PC-3 (cell line): Measurements from ENCODE around the gene OR2M3. TPM values are rescaled to one million over a fixed set of nuclear protein-coding genes. Genes with fewer than 3 reads are reported as not detected.
A peak's percentile ranks its signal among the peaks of the same experiment; 100 is the strongest.

ENCODE experiments used
- ATAC-seq: fragments of 200-7000 bp; cut with Tn5 transposase; 2 replicates; pipeline ENCODE4 v1.9.1; 2020; ENCODE audit warnings: mild to moderate bottlenecking, moderate library complexity
- BruUV-seq: library from RNA; stranded (reverse); fragments of 400-500 nt; replicated peaks from 2 replicates; lab custom pipeline; 2021; lab: Mats Ljungman, UMichigan
- CTCF ChIA-PET: fragments of 300-600 bp; sonication (Branson Sonifier 250); formaldehyde crosslinking; loops from one replicate; lab custom pipeline; 2022; ENCODE audit warnings: antibody characterized with exemption; lab: Charles Lee
- POLR2A ChIA-PET: fragments of 300-600 bp; sonication (Branson Sonifier 250); formaldehyde crosslinking; loops from one replicate; lab custom pipeline; 2022; ENCODE audit warnings: antibody characterized with exemption; ENCODE audit not compliant: unreplicated experiment; lab: Charles Lee
- DNase-seq: peaks from one replicate; pipeline ENCODE4 v3.0.0-alpha.2; 2015
- H2AFZ ChIP-seq: fragments of 300-600 bp; sonication (generic); 2 replicates; pipeline ENCODE4 v1.6.0; 2016; ENCODE audit warnings: antibody characterized with exemption, low read length
- H3F3A ChIP-seq: fragments of 300-600 bp; sonication (generic); one replicate; pipeline ENCODE4 v1.6.0; 2017; ENCODE audit warnings: antibody characterized with exemption, low read length, control low read depth, mild to moderate bottlenecking; ENCODE audit not compliant: unreplicated experiment
- H3K27ac ChIP-seq: fragments of 300-600 bp; sonication (generic); 2 replicates; pipeline ENCODE4 v1.5.1; 2016; ENCODE audit warnings: mild to moderate bottlenecking, low read length
- H3K27me3 ChIP-seq: fragments of 300-600 bp; sonication (generic); 2 replicates; pipeline ENCODE4 v1.6.1; 2016; ENCODE audit warnings: low read length, mixed read lengths
- H3K36me3 ChIP-seq: fragments of 300-600 bp; sonication (generic); 2 replicates; pipeline ENCODE4 v1.6.1; 2016; ENCODE audit warnings: low read depth, mixed run types, low read length, mixed read lengths
- H3K4me1 ChIP-seq: fragments of 300-600 bp; sonication (generic); 2 replicates; pipeline ENCODE4 v1.5.1; 2016; ENCODE audit warnings: low read length; ENCODE audit not compliant: insufficient read depth
- H3K4me2 ChIP-seq: fragments of 300-600 bp; sonication (generic); 2 replicates; pipeline ENCODE4 v1.6.0; 2016; ENCODE audit warnings: low read length
- H3K4me3 ChIP-seq: fragments of 300-600 bp; sonication (generic); 2 replicates; pipeline ENCODE4 v1.5.1; 2016; ENCODE audit warnings: mild to moderate bottlenecking, low read length, mixed read lengths
- H3K79me2 ChIP-seq: fragments of 300-600 bp; sonication (generic); 2 replicates; pipeline ENCODE4 v1.6.1; 2017; ENCODE audit warnings: low read length, mixed read lengths
- H3K9ac ChIP-seq: fragments of 300-600 bp; sonication (generic); 2 replicates; pipeline ENCODE4 v1.6.0; 2016; ENCODE audit warnings: mild to moderate bottlenecking, low read length
- H3K9me2 ChIP-seq: fragments of 300-600 bp; sonication (generic); replicated peaks from 2 replicates; pipeline ENCODE4 v1.6.1; 2016; ENCODE audit warnings: mixed run types, low read length, mixed read lengths
- H3K9me3 ChIP-seq: fragments of 300-600 bp; sonication (generic); 2 replicates; pipeline ENCODE4 v1.6.1; 2016; ENCODE audit warnings: low read length, mixed read lengths
- H4K20me1 ChIP-seq: fragments of 300-600 bp; sonication (generic); 2 replicates; pipeline ENCODE4 v1.6.1; 2016; ENCODE audit warnings: low read length, mixed read lengths
- EZH2 ChIP-seq: fragments of 300-600 bp; sonication (generic); IDR thresholded peaks from one replicate; pipeline ENCODE4 v1.6.1; 2017; ENCODE audit warnings: antibody characterized with exemption, mild to moderate bottlenecking, low read length; ENCODE audit not compliant: unreplicated experiment
- EZH2phosphoT487 ChIP-seq: fragments of 300-600 bp; sonication (generic); IDR thresholded peaks from 2 replicates; pipeline ENCODE4 v1.6.1; 2018; ENCODE audit warnings: mild to moderate bottlenecking, antibody characterized with exemption, low read length, borderline replicate concordance
- intact Hi-C: fragments of 100-400 bp; cut with micrococcal nuclease; formaldehyde crosslinking; loops from 2 replicates; pipeline ENCODE4 v1.9.0; 2023
- total RNA-seq: library from RNA; depleted of rRNA; stranded (reverse); fragments of >200 nt; gene quantifications from 2 replicates; pipeline ENCODE4 v1.2.3, GENCODE V29; 2014
- TF ChIP-seq, protein P1 (sequence below): fragments of 300-600 bp; sonication (generic); conservative IDR thresholded peaks from 2 replicates; pipeline ENCODE4 v1.5.1; 2017; ENCODE audit warnings: antibody characterized with exemption, low read depth, mild to moderate bottlenecking, low read length

Gene OR2M3
- total RNA-seq, 1 experiment from 2014 or later, result not detected

DNA sequence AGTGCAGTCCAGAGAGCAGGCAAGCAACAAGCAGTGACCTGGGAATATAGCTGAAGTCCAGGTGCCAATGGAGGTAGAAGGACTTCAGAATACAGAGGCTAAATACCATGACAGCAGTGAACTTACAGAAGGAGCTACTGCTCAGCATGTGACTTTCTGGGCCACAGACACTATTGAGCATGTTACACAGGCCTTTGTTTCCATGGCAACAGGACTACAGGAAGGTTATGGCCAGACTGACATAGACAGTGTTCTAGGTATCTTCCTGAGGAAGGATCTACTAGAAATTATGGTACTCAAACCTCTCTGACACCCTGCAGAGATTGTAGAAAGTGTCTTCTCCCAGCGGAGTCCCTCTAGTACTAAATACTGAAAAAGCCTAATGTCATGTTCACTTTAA lies 41.1 kb upstream of the OR2M3 start:
- H3K9ac ChIP-seq, result no peak overlapping the region
- BruUV-seq, result no TSS peak
- H3K9me3 ChIP-seq, result no peaks in the 10 kb centered on the region
- H3K4me1 ChIP-seq, result peaks cover 9% of the 10 kb centered on the region
- no peak for DNase-seq
- no peak for ATAC-seq
- intact Hi-C loops, result loop anchor here (10.0 kb wide), 1 partner anchor 49 kb away; no protein-coding TSS in a partner anchor
- ChIA-PET CTCF (no interaction called here), POLR2A (interaction anchor here (0.6 kb wide), 1 partner anchor 269 kb away, joined by 6 read pairs; no protein-coding TSS in a partner anchor)
- no peak overlapping the region for H2AFZ ChIP-seq
- H3K27me3 ChIP-seq, result no peaks in the 10 kb centered on the region
- no peak overlapping the region for H3K4me3 ChIP-seq
- no peaks in the 10 kb centered on the region for H3F3A ChIP-seq
- H3K27ac ChIP-seq, result no peak overlapping the region
- H4K20me1 ChIP-seq, result no peaks in the 10 kb centered on the region
- no peaks in the 10 kb centered on the region for H3K9me2 ChIP-seq
- no peaks in the 10 kb centered on the region for H3K79me2 ChIP-seq
- no peaks in the 10 kb centered on the region for H3K36me3 ChIP-seq
- H3K4me2 ChIP-seq, result no peak overlapping the region
- TF ChIP-seq EZH2phosphoT487, result no peak
- TF ChIP-seq, protein P1, sequence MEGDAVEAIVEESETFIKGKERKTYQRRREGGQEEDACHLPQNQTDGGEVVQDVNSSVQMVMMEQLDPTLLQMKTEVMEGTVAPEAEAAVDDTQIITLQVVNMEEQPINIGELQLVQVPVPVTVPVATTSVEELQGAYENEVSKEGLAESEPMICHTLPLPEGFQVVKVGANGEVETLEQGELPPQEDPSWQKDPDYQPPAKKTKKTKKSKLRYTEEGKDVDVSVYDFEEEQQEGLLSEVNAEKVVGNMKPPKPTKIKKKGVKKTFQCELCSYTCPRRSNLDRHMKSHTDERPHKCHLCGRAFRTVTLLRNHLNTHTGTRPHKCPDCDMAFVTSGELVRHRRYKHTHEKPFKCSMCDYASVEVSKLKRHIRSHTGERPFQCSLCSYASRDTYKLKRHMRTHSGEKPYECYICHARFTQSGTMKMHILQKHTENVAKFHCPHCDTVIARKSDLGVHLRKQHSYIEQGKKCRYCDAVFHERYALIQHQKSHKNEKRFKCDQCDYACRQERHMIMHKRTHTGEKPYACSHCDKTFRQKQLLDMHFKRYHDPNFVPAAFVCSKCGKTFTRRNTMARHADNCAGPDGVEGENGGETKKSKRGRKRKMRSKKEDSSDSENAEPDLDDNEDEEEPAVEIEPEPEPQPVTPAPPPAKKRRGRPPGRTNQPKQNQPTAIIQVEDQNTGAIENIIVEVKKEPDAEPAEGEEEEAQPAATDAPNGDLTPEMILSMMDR, result no peak
- TF ChIP-seq EZH2, result no peak

DNA sequence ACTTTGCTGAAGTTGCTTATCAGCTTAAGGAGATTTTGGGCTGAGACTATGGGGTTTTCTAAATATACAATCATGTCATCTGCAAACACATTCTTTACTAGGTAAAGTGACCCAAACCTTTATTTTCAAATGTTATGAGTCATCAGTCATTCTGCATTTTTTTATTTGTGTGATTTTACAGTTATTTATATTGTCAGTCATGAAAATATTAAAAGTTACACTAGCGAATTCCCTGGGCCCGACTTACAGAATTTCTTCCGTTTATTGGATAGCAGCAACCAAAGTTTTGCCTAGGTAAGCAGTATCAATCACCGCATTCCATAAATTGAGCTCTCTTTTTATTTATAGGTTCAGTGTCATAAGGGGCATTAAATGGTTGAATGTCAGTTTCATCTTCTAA lies 38.3 kb upstream of the OR2M3 start:
- peaks cover 9% of the 10 kb centered on the region for H3K4me1 ChIP-seq
- no peaks in the 10 kb centered on the region for H3K27me3 ChIP-seq
- H3K36me3 ChIP-seq, result no peaks in the 10 kb centered on the region
- no peaks in the 10 kb centered on the region for H3K9me3 ChIP-seq
- no peak overlapping the region for H2AFZ ChIP-seq
- ChIA-PET CTCF (no interaction called here), POLR2A (interaction anchor here (0.7 kb wide), 1 partner anchor 199 kb away, joined by 4 read pairs; no protein-coding TSS in a partner anchor)
- H3K4me2 ChIP-seq, result peak overlapping the region; percentile 41
- 0 out of 2 replicates have a peak overlapping the region, but pooled peaks have one; percentile 16 for H3K4me3 ChIP-seq
- no TSS peak for BruUV-seq
- no peaks in the 10 kb centered on the region for H3F3A ChIP-seq
- no peak overlapping the region for H3K9ac ChIP-seq
- peak; percentile 64 for DNase-seq
- peak overlapping the region; percentile 32 for H3K27ac ChIP-seq
- H3K9me2 ChIP-seq, result no peaks in the 10 kb centered on the region
- no peaks in the 10 kb centered on the region for H3K79me2 ChIP-seq
- TF ChIP-seq, protein P1, result no peak
- TF ChIP-seq EZH2, result no peak
- TF ChIP-seq EZH2phosphoT487, result no peak
- H4K20me1 ChIP-seq, result no peaks in the 10 kb centered on the region
- peak; percentile 80 for ATAC-seq
- intact Hi-C loops, result loop anchor here (1.0 to 10.0 kb wide), 2 partner anchors 17 to 46 kb away; no protein-coding TSS in a partner anchor

DNA sequence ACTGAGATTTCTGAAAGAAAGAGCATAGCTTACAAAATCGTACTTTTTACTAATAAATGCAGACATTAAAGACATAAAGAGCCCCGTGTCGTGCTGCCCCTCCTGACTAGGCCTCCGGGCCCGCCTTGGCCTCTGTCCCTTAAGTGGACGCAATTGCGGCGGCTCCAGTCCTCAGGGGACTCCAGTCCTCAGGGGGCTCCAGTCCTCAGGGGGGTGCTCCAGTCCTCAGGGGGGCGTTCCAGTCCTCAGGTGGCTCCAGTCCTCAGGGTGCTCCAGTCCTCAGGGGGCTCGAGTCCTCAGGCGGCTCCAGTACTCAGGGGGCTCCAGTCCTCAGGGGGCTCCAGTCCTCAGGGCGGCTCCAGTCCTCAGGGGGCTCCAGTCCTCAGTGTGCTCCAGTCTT lies 33.0 kb upstream of the OR2M3 start:
- Histone ChIP-seq H3K9me2 (no peaks in the 10 kb centered on the region), H3K79me2 (no peaks in the 10 kb centered on the region), H3K4me1 (peaks cover 4% of the 10 kb centered on the region), H3F3A (no peaks in the 10 kb centered on the region), H3K27ac (no peak overlapping the region), H3K4me3 (no peak overlapping the region), H3K36me3 (no peaks in the 10 kb centered on the region), H2AFZ (no peak overlapping the region), H3K4me2 (no peak overlapping the region), H3K9ac (no peak overlapping the region), H4K20me1 (no peaks in the 10 kb centered on the region), H3K9me3 (no peaks in the 10 kb centered on the region), H3K27me3 (no peaks in the 10 kb centered on the region)
- DNase-seq, result no peak
- intact Hi-C loops, result no loop called here
- POLR2A ChIA-PET, result no interaction called here
- ATAC-seq, result no peak
- no peak for TF ChIP-seq EZH2phosphoT487
- TF ChIP-seq, protein P1, result no peak
- TF ChIP-seq EZH2, result no peak
- no TSS peak for BruUV-seq
- CTCF ChIA-PET, result no interaction called here
